Progenitor cell of endocrine pancreas (in vitro differentiated cells): ENCODE data around the gene HMG20A. TPM values are rescaled to one million over a fixed set of nuclear protein-coding genes. Genes with fewer than 3 reads are reported as not detected.

Experiments
- DNase-seq: peaks from one replicate; pipeline ENCODE4 v3.0.0; 2021; ENCODE audit warnings: low spot score; ENCODE audit not compliant: unreplicated experiment
- H3K27ac Mint-ChIP-seq: 2 replicates; pipeline ENCODE4 v1.8.0; 2021; ENCODE audit warnings: mild to moderate bottlenecking, moderate library complexity, mixed read lengths
- H3K27me3 Mint-ChIP-seq: 2 replicates; pipeline ENCODE4 v1.8.0; 2021; ENCODE audit warnings: mixed read lengths
- H3K36me3 Mint-ChIP-seq: 2 replicates; pipeline ENCODE4 v1.8.0; 2022; ENCODE audit warnings: mixed read lengths; ENCODE audit not compliant: insufficient read depth
- H3K4me1 Mint-ChIP-seq: 2 replicates; pipeline ENCODE4 v1.8.0; 2021; ENCODE audit warnings: low read depth, mixed read lengths
- H3K4me3 Mint-ChIP-seq: 2 replicates; pipeline ENCODE4 v1.8.0; 2021; ENCODE audit warnings: low read depth, mild to moderate bottlenecking, moderate library complexity, mixed read lengths
- H3K9me3 Mint-ChIP-seq: 2 replicates; pipeline ENCODE4 v1.8.0; 2021; ENCODE audit warnings: low read depth, mixed read lengths
- CTCF ChIP-seq: fragments of 200-600 bp; sonication (generic); IDR thresholded peaks from one replicate; pipeline ENCODE4 v1.5.0; 2021; ENCODE audit warnings: antibody characterized with exemption, mild to moderate bottlenecking; ENCODE audit not compliant: unreplicated experiment
- total RNA-seq: library from RNA; stranded (reverse); gene quantifications from 2 replicates; pipeline ENCODE4 v1.2.1, GENCODE V29; 2021

The HMG20A gene
- total RNA-seq, 1 donor from 2014 or later = 46.0 TPM

- no peak for TF ChIP-seq CTCF
- Mint-ChIP-seq H3K36me3 (no peaks in the 10 kb centered on the region), H3K4me3 (no peak overlapping the region), H3K9me3 (peaks cover 3% of the 10 kb centered on the region), H3K27me3 (no peaks in the 10 kb centered on the region), H3K4me1 (no peaks in the 10 kb centered on the region), H3K27ac (no peak overlapping the region)
- no peak for DNase-seq
Observed at GRCh38 chr15:77514641-77515402, 94.1 kb downstream of the HMG20A start.

GRCh38 chr15:77515613-77516012 lies 94.9 kb downstream of the HMG20A start:
- no peak for DNase-seq

GRCh38 chr15:77516076-77516475 lies 95.4 kb downstream of the HMG20A start:
- H3K27me3 Mint-ChIP-seq = no peaks in the 10 kb centered on the region
- no peaks in the 10 kb centered on the region for H3K4me1 Mint-ChIP-seq
- no peaks in the 10 kb centered on the region for H3K36me3 Mint-ChIP-seq
- H3K9me3 Mint-ChIP-seq = peaks cover 3% of the 10 kb centered on the region
- H3K4me3 Mint-ChIP-seq = no peak overlapping the region
- H3K27ac Mint-ChIP-seq = no peak overlapping the region
- TF ChIP-seq CTCF = no peak
- DNase-seq = no peak

More at GRCh38 chr15:77515613-77516012, 94.9 kb downstream of the HMG20A start:
- Mint-ChIP-seq H3K27me3 (no peaks in the 10 kb centered on the region), H3K36me3 (no peaks in the 10 kb centered on the region), H3K4me1 (no peaks in the 10 kb centered on the region), H3K27ac (no peak overlapping the region), H3K9me3 (peaks cover 3% of the 10 kb centered on the region), H3K4me3 (no peak overlapping the region)
- TF ChIP-seq CTCF = no peak

- H3K4me1 Mint-ChIP-seq = no peaks in the 10 kb centered on the region
- no peak for DNase-seq
- H3K36me3 Mint-ChIP-seq = no peaks in the 10 kb centered on the region
- no peak for TF ChIP-seq CTCF
- no peak overlapping the region for H3K27ac Mint-ChIP-seq
- H3K9me3 Mint-ChIP-seq = peaks cover 2% of the 10 kb centered on the region
- no peaks in the 10 kb centered on the region for H3K27me3 Mint-ChIP-seq
- no peak overlapping the region for H3K4me3 Mint-ChIP-seq
Observed at GRCh38 chr15:77516786-77517185, 96.1 kb downstream of the HMG20A start.

- no peaks in the 10 kb centered on the region for H3K4me1 Mint-ChIP-seq
- H3K27ac Mint-ChIP-seq = no peak overlapping the region
- no peaks in the 10 kb centered on the region for H3K9me3 Mint-ChIP-seq
- no peak for DNase-seq
- TF ChIP-seq CTCF = no peak
- no peaks in the 10 kb centered on the region for H3K27me3 Mint-ChIP-seq
- H3K4me3 Mint-ChIP-seq = no peak overlapping the region
- H3K36me3 Mint-ChIP-seq = no peaks in the 10 kb centered on the region
Observed at GRCh38 chr15:77517579-77517978, 96.9 kb downstream of the HMG20A start.
